ENCODE data around the gene MPZL3.

Gene MPZL3

DNA sequence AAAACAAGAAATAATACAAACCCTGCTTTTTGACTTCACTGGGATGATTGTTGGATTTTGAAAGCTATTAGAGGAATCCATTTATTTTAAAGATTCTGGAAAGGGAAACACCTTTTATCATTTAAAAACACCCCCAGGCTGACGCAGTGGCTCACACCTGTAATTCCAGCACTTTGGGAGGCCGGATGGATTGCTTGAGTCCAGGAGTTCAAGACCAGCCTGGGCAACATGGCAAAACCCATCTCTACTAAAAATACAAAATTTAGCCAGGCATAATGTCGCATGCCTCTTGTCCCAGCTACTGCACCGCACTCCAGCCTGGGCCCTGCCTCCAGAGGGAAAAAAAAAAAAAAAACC, 75.4 kb downstream of the MPZL3 start:
- no peak for DNase-seq
